GM12891 (cell line): ENCODE measurements around the gene CCDC40.
"Not testable (repeated sequence)": the region's sequence is repeated elsewhere in the genome, so short reads cannot be mapped to it uniquely, and the experiment has no call there.

Source experiments
- DNase-seq: peaks from one replicate; pipeline ENCODE4 v3.0.0; 2011; ENCODE audit warnings: low spot score; ENCODE audit not compliant: insufficient read length
- FAIRE-seq: peaks from 2 replicates; lab custom pipeline; 2011; peaks lifted over from hg19 to GRCh38; lab: Jason Lieb, UNC
- PAX5 ChIP-seq: IDR thresholded peaks from 2 replicates; pipeline ENCODE4 v1.6.1; 2011; ENCODE audit warnings: low read length, moderate library complexity, mild to moderate bottlenecking; ENCODE audit not compliant: insufficient read depth, severe bottlenecking
- POLR2A ChIP-seq: IDR thresholded peaks from 2 replicates; pipeline ENCODE4 v1.6.1; 2011; ENCODE audit warnings: low read depth, low read length, control low read depth
- POLR2AphosphoS5 ChIP-seq: IDR thresholded peaks from 2 replicates; pipeline ENCODE4 v1.6.1; 2011; ENCODE audit warnings: low read depth, low read length, control low read depth
- POU2F2 ChIP-seq: IDR thresholded peaks from 2 replicates; pipeline ENCODE4 v1.6.1; 2011; ENCODE audit warnings: low read depth, mild to moderate bottlenecking, control low read depth, low read length, moderate library complexity
- SPI1 ChIP-seq: IDR thresholded peaks from 2 replicates; pipeline ENCODE4 v1.6.1; 2011; ENCODE audit warnings: low read depth, low read length, control low read depth
- TAF1 ChIP-seq: IDR thresholded peaks from 2 replicates; pipeline ENCODE4 v1.6.1; 2011; ENCODE audit warnings: low read depth, low read length, control low read depth

Gene CCDC40

DNA sequence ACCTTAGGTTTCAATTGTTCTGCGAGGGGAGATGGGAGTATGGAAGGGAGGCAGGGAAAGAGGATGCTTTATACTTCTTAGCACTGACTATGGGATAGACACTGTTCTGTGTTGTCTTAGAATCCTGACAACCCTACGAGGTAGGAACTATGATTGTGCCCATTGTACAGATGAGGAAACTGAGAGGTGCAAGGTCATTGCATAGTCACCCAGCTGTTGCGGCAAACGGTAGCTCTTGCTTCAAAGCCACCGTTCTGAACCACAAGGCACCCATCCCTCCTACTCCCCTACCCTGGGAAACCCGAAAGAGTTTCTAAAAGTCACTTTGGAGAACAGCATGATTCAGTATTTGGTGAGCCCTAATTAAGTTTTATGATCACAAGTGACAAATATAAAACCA is 7.5 kb downstream of the CCDC40 start:
- FAIRE-seq: no peak
- DNase-seq: no peak
- no peak for TF ChIP-seq POLR2A
- no peak for TF ChIP-seq PAX5
- no peak for TF ChIP-seq SPI1
- no peak for TF ChIP-seq POU2F2
- TF ChIP-seq TAF1: no peak
- TF ChIP-seq POLR2AphosphoS5: no peak

DNA sequence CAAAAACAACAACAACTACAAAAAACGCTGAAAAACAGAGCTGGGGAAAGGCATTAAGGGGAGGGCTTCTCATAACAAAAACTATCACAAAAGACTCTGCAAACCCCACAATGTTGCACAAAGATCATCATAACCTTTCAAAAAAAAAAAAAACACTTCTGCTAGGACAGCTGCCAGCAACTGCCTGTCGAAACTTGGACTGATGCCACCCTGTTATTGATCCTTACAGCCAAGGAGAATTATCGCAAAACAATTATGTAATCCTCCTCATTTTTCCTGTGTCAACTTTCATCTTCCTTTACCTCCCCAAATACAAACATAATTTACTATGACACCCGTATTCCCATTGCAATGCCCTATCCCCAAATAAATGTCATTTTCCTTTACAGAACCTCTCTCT is 9.3 kb downstream of the CCDC40 start:
- TF ChIP-seq TAF1 (no peak), SPI1 (no peak), POLR2AphosphoS5 (no peak)
- DNase-seq: no peak
- FAIRE-seq: no peak

DNA sequence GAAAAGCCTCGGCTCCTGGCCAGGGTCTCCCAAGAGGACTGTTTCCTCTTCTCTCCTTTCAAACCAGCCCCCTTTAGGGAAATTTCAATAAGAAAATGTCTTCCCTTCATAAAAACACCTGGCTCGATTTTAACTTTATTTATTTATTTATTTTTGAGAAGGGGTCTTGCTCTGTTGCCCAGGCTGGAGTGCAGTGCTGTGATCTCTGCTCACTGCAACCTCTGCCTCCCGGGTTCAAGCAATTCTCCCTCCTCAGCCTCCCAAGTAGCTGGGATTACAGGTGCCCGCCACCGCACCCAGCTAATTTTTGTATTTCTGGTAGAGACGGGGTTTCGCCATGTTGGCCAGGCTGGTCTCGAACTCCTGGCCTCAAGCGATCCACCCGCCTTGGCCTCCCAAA is 10.3 kb downstream of the CCDC40 start:
- FAIRE-seq, DNase-seq: not testable (repeated sequence)

DNA sequence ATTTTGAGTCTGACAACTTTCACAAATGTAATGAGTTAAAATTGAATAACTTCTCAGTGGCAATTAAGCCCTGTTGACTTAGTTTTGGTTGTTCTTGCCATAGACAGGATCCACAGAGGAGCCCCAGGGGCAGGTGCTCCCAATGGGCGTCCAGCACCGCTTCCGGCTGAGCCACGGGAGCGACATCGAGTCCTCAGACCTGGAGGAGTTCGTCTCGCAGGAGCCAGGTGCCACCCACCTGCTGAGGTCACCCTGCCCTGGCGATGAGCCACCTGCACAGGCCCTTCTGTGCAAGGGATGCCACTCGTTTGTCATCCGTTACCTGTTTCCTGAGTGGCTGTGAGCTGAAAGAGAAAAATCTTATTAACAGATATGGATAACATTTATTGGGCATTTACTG is 10.7 kb downstream of the CCDC40 start:
- TF ChIP-seq SPI1 (no peak), TAF1 (no peak), POLR2AphosphoS5 (no peak), POU2F2 (no peak), PAX5 (no peak), POLR2A (no peak)
- DNase-seq (no peak), FAIRE-seq (no peak)

DNA sequence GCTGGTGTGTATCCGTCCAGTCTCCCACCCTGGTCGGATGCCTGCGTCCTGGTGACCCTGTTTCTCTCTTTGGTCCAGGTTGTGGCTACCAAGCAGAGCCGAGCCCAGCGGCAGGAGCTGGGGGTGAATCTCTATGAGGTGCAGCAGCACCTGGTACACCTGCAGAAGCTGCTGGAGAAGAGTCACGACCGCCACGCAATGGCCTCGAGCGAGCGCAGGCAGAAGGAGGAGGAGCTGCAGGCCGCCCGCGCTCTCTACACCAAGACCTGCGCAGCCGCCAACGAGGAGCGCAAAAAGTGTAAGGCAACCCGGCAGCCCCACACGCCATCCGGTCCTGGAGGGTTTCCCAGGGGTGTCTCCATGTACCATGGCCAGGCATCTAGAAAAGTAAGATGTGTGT is 13.5 kb downstream of the CCDC40 start:
- FAIRE-seq: no peak
- no peak for TF ChIP-seq POLR2A
- no peak for TF ChIP-seq POLR2AphosphoS5
- no peak for TF ChIP-seq PAX5
- no peak for TF ChIP-seq POU2F2
- TF ChIP-seq TAF1: no peak
- TF ChIP-seq SPI1: no peak
- DNase-seq: no peak

DNA sequence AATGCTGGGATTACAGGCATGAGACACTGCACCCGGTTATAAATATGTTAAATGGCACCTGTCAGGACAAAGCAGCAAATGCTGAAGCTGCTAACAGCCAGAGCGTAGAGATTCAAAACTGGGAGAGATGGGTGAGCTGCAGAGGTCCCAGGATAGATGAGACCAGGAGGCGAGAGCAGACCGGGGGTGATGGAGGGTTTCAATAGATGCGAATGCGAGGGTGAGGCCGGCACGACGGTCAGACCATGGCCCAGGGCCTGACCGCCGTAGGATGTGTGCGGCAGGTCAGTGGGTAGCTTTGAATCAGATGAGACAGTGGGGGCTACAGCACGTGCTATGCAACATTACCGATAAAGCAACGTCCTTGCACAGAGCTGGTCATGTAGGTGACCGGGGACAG is 14.3 kb downstream of the CCDC40 start:
- FAIRE-seq (no peak), DNase-seq (no peak)
- TF ChIP-seq POLR2A (no peak), POLR2AphosphoS5 (no peak), SPI1 (no peak), TAF1 (no peak), POU2F2 (no peak), PAX5 (no peak)

DNA sequence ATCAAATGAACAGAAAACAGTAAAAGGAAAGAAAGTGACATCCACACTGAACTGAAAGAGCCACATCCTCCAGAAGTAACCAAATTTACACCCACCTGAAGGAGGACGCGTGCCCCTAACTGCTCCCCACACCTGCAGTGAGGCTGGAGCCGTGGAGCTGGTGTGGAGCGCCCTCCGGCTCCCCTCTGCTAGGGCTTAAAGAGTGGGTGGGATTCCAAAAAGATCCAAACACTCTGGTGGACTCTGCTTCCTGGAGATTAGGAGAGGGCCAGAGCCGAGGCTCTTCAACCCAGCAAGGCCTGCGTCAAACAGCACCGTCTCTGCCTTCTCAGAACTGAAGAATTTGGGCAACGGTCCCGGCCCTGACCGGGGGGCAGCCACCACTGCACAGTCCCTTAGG is 15.2 kb downstream of the CCDC40 start:
- no peak for TF ChIP-seq POLR2A
- no peak for TF ChIP-seq SPI1
- no peak for TF ChIP-seq POU2F2
- TF ChIP-seq TAF1: no peak
- no peak for TF ChIP-seq POLR2AphosphoS5
- no peak for TF ChIP-seq PAX5

DNA sequence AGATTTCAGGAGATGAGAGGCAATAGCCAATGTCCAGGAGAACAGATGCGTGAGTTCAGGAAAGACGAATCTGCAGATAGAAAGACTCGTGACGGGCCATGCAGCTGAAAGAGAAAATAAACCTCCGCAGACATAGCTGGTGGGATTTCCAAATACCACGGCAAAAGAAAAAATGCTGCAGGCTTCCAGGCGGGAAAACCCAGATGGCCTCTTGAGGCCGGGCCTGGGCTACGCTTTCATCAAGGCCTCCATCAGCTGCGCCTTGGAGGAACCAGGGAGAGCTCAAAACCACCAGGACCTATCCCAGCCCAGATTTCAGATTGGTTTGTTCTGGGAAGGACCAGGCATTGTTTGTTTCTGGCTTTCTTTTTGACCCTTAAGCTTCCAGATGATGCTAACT is 16.7 kb downstream of the CCDC40 start:
- FAIRE-seq: no peak
- TF ChIP-seq SPI1 (no peak), POU2F2 (no peak), PAX5 (no peak), TAF1 (no peak), POLR2AphosphoS5 (no peak), POLR2A (no peak)
- no peak for DNase-seq

More for the DNA sequence above, 15.2 kb downstream of the CCDC40 start:
- no peak for DNase-seq
- FAIRE-seq: no peak

DNA sequence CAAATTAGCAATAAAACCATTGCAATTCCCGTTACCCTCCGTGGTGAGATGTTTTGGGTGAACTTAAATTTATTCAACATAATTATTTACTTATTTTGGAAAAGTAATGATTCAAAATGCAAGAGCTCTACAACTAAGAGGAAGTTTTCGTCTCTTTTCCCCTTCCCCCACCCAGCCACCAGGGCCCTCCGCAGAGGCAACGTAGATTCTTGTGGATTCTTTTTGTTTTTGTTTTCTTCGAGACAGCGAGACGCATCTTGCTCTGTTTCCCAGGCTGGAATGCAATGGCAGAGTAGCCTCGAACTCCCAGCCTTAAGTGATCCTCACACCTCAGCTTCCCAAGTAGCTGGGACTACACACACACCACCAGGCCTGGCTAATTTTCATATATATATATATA is 19.2 kb downstream of the CCDC40 start:
- FAIRE-seq (no peak), DNase-seq (no peak)

DNA sequence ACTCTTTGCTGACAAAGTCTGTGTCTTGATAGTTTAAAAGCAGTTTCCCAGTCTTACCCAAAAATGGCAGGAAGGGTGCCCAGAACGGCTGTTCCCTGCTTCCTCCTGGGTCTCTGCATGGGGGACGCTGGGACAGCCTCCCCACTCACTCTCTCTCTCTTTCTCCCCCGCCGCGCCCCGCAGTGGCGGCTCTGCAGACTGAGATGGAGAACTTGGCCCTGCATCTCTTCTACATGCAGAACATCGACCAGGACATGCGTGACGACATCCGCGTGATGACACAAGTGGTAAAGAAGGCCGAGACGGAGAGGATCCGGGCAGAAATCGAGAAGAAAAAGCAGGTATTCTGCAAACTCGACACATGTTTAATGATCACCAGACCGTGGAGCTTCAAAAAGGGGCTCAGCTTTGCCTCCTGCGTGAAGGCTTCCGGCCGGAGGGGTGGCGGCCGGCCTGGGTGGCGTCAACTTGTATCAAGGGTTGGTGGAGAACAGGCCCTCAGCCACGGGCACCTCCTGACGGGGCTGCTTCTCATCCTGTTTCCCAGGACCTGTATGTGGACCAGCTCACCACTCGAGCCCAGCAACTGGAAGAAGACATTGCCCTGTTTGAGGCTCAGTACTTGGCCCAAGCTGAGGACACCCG is 22.0 kb downstream of the CCDC40 start:
- DNase-seq (no peak), FAIRE-seq (no peak)
- TF ChIP-seq POLR2AphosphoS5 (no peak), POLR2A (no peak), PAX5 (no peak), SPI1 (no peak), TAF1 (no peak), POU2F2 (no peak)

More for the DNA sequence above, 19.2 kb downstream of the CCDC40 start:
- no peak for TF ChIP-seq PAX5
- no peak for TF ChIP-seq POLR2AphosphoS5
- TF ChIP-seq POLR2A: no peak
- TF ChIP-seq POU2F2: no peak
- no peak for TF ChIP-seq TAF1
- no peak for TF ChIP-seq SPI1

DNA sequence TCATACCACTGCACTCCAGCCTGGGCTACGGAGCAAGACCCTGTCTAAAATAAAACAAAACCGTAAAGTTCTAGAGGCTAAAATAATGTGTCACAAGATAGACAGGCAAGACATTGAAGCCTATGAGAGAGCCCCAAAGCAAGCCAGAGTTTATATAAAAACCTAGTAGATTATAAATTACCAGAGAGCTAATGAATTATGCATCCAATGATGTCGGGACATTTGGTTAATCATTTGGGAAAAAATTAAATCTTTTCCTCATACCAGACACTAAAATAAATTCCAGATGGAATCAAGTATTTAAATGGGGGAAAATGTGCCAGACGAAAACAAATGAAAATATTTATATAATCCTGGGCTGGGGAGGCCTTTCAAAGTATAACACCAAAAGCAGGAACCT is 24.2 kb downstream of the CCDC40 start:
- no peak for DNase-seq
- TF ChIP-seq TAF1 (no peak), POLR2A (no peak), PAX5 (no peak), POU2F2 (no peak), SPI1 (no peak), POLR2AphosphoS5 (no peak)
- FAIRE-seq: no peak
